HG03039 (cell line): Measurements from ENCODE around the gene ITGB1BP2.
"Not testable (repeated sequence)": the region's sequence is repeated elsewhere in the genome, so short reads cannot be mapped to it uniquely, and the experiment has no call there.

Experiments
- ATAC-seq: cut with Tn5 transposase; IDR thresholded peaks from one replicate; pipeline ENCODE4 v1.9.1; 2021; ENCODE audit warnings: mild to moderate bottlenecking, moderate library complexity; ENCODE audit not compliant: unreplicated experiment

The ITGB1BP2 gene

GRCh38 chrX:71301195-71301924, at the start of gene ITGB1BP2:
Gene ITGB1BP2, plus strand, starts transcription at chrX:71301750. Its CDS starts 57 bp downstream, at chrX:71301807.
- no peak for ATAC-seq

GRCh38 chrX:71252221-71252620, 49.3 kb upstream of the ITGB1BP2 start:
- ATAC-seq, result no peak

GRCh38 chrX:71253253-71254091, 48.1 kb upstream of the ITGB1BP2 start:
- ATAC-seq, result no peak

DNA sequence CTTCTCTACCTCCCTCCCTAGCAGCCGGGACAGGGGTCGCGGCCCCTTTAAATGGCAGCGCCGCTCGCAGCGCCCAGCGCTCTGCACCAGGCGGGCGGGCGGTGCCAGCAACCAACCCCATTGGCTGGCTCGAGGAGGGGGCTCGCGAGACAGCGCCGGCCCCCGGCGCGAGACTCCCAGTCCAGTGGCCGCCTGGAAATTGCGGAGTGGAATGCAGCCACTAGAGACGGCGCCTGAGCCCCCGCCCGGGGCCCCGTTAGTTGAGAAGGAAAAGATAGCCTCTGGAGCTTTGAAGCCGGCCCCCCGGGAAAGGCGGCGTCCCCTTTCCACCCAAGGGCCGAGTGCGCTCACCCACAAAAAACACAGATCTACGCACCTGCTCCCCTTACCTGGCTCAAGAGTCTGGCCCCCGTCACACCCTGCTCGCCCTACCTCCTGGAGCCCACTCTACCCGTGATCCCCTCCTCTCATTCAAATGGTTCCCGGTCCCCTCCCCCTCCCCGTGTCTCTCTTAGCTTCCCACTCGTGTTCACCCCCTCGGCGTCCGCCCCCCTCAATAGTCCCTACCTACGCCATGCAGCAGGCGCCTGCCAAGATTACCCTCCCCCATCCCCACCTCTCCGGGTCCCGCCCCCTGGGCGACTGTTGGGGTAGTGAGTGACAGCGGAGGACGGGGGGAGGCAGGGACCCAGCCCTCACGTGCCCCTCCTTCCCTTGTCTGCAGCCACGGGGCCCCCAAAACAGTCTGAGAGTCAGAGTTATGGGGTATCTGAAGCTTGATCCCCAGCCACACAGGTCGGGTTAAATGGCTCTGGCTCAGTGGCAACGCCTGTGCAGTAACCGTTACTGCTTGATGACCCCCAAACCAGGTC, 47.2 kb upstream of the ITGB1BP2 start, which contains the start of gene ZMYM3:
ZMYM3 (minus strand) TSS at position 49 of the 872 bp plus-strand sequence. CDS start 885 bp downstream, outside the sequence.
- peak; percentile 84 for ATAC-seq

DNA sequence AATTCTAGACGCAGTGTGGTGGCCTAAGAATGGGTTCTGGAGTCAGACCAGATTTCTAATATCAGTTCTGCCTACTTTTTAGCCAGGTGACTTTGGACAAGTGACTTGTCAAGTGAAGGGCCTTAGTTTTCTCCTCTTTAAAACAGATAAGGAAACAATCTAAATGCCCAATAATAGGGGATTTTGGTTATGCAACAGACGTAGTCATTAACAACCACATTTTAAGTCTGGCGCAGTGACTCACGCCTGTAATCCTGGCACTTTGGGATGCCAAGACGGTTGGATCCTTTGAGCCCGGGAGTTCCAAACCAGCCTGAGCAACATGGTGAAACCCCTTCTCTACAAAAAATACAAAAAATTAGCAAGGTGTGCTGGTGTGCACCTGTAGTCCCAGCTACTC, 45.5 kb upstream of the ITGB1BP2 start:
- ATAC-seq, result no peak

DNA sequence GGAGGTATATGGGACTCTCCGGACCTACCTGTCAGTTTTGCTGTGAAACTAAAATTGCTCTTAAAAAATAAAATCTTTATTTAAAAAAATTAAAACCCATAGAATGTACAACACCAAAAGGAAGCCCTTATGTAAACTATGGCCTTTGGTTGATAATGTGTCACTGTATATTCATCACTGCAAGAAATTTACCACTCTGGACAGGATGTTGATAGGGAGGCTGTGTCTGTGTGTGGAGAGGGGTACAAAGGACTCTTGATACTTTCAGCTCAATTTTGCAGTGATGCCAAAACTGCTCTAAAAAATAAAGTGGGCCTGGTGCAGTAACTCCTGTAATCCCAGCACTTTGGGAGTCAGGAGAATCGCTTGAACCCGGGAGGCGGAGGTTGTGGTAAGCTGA, 44.7 kb upstream of the ITGB1BP2 start:
- no peak for ATAC-seq

DNA sequence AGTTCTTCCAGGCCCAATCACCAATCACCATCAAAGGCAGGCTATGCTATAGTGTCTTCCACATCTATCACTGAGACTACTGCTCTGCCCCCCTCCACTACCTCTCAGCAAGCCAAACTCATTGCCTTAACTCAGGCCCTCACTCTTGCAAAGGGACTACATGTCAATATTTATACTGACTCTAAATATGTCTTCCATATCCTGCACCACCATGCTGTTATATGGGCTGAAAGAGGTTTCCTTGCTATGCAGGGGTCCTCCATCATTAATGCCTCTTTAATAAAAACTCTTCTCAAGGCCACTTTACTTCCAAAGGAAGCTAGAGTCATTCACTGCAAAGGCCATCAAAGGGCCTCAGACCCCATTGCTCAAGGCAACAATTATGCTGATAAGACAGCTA, 32.9 kb upstream of the ITGB1BP2 start:
- not testable (repeated sequence) for ATAC-seq

DNA sequence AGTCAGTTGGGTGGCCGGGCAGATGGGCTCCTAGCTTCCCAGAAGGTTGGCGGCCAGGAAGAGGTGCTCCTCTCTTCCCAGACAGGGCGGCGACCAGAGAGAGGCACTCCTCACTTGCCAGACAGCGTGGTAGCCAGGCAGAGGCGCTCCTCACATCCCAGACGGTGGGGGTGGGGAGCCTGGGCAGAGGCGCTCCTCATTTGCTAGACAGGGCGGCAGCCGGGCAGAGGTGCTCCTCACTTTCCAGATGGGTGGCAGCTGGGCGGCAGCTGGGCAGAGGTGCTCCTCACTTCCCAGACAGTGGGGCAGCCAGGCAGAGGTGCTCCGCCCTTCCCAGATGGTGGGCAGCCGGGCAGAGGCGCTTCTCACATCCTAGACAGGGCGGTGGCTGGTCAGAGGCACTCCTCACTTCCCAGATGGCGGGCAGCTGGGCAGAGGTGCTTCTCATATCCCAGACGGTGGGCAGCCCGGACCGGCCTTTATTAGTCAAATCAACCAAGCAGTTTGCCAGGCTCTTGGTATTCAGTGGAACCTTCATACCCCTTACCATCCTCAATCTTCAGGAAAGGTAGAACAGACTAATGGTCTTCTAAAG, 31.7 kb upstream of the ITGB1BP2 start:
- no peak for ATAC-seq

DNA sequence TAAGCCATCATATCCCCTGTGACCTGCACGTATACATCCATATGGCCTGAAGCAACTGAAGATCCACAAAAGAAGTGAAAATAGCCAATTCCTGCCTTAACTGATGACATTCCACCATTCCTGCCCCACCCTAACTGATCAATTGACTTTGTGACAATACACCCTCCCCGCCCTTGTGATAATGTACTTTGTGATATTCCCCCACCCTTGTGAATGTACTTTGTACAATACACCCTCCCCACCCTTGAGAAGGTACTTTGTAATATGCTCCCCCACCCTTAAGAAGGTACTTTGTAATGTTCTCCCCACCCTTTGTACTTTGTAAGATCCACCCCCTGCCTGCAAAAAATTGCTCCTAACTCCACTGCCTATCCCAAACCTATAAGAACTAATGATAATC, 29.2 kb upstream of the ITGB1BP2 start:
- ATAC-seq, result not testable (repeated sequence)

DNA sequence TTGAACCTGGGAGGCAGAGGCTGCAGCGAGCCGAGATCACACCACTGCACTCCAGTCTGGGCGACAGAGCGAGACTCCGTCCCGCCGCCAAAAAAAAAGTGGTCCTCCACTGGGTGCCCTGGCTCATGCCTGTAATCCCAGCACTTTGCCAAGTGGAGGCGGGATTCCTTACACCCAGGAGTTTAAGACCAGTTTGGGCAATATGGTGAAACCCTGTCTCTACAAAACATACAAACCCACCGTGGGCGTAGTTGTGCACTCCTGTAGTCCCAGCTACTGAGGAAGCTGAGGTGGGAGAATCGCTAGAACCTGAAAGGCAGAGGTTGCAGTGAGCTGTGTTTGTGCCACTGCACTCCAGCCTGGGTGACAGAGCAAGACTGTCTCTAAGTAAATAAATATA, 20.2 kb upstream of the ITGB1BP2 start:
- not testable (repeated sequence) for ATAC-seq

DNA sequence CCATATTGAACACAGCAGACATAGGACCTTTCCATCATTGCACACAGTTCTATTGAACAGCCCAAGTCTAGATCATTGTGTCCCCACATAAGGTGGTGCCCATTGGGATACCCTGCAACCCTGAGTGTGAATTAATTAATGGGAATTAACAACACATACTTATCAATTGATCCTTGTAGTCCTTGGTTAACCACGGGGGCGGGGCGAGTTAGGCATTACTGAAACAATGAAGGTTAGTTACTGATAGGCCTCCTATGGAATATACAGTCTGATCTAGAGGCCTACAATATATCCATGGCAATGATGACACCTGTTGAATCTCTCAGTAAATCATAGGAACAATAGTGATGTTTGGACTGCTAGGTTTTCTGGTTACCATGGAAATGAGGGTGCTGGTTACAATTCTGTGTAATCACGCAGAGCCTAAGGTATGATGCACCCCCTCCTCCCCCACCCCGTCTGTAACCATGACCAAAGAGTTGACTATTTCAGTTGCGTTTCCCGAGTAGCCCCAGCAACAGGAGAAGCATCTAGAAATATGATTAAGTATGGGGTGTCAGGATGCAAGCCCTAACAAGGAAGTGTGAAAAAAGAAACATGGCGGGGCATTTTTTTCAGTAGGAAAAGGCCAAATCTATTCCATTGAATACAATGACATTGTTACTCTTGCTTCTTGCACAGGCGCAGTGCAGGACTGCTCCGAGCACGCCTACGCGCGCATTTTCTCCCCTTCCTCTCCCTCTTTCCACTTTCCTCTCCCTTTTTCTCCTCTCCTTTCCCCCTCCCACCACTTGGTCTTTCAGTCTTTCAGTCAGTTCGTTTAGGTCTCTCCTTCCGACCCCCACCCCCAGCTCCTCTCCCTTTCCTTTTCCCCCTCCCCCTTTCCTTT, 18.8 kb upstream of the ITGB1BP2 start:
- peak; percentile 37 for ATAC-seq

- peak; percentile 75 for ATAC-seq
Measured at GRCh38 chrX:71283403-71284143, 18.0 kb upstream of the ITGB1BP2 start, which contains the start of gene NONO. Gene NONO, plus strand, starts transcription at chrX:71283635. Its CDS starts 7,003 bp downstream, at chrX:71290638.

- ATAC-seq, result no peak
Measured at GRCh38 chrX:71285929-71286328, 15.6 kb upstream of the ITGB1BP2 start.

DNA sequence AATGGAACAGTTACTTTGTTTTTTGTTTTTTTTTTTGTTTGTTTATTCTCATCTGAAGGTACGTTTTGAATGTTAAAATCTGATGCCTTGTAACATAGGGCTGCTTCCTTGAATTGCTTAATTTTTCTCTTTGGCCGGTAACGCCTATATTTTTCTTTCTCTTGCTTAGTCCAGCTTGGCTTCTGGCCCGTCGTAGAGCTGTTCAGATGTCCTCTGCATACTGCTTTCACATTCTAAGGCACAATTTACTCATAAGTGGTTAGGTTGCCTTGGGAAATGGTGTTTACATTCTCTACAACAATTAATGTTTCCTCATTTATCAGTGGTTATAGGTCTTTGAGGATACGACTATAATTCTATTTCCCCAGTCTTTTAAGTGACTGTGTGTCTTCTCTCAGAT, 10.2 kb upstream of the ITGB1BP2 start:
- no peak for ATAC-seq

DNA sequence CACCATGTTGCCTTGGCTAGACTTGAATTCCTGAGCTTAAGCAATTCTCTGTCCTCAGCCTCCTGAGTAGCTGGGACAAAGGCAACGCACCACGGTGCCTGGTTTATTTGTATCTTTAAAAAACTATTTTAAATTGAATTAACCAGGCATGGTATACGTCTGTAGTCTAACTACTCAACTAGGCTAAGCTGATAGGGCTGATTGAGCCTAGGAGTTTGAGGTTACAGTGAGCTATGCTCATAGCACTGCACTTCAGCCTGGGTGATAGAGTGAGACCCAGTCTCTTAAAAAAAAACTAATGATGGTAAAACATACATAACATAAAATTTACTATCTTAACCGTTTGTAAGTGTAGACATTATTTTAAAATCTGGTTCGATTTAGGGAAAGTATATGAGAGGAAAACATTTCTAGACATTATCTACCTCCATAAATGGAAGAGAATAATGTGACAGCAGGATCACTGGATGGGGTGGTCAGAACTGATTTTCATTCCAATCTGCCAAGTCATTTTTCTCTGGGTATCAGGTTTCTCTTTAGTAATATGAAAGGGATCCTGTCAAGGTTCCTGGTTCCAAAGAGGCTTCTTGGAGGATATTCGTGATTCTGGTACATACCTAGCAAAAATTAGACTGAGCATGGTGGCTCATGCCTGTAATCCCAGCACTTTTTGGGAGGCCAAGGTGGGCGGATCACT, 8.7 kb upstream of the ITGB1BP2 start:
- no peak for ATAC-seq

DNA sequence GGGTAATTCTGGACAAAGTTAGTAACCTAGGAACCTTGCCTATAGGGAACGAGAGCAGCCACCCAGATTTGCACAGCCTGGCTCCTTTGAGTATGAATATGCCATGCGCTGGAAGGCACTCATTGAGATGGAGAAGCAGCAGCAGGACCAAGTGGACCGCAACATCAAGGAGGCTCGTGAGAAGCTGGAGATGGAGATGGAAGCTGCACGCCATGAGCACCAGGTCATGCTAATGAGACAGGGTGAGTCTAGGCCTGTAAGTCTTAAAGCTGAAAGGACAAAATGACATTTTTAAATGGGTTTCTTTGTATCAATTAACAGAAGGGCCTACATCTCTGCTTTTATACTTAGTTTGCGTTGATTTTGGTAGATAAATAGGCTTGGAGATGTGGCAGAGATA, 4.7 kb upstream of the ITGB1BP2 start:
- ATAC-seq, result no peak

DNA sequence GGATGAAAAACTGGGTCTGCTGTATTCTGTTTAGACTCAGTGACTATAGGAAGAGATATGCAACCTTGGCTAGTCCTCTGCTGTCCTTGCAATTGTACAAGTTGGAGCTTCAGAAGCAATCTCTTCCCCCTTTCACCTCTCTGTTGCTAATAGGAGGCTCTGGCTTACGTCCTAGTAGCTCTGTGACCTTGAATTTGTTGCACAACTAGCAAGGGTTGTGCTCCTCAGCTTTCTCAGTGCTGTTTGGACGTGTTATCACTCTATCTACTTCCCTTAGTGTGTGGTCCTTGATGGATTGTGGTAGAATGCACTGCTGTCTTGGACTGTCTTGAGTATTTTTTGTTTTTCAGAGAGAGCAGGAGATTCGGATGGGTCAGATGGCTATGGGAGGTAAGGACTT, 3.4 kb upstream of the ITGB1BP2 start:
- ATAC-seq, result no peak

DNA sequence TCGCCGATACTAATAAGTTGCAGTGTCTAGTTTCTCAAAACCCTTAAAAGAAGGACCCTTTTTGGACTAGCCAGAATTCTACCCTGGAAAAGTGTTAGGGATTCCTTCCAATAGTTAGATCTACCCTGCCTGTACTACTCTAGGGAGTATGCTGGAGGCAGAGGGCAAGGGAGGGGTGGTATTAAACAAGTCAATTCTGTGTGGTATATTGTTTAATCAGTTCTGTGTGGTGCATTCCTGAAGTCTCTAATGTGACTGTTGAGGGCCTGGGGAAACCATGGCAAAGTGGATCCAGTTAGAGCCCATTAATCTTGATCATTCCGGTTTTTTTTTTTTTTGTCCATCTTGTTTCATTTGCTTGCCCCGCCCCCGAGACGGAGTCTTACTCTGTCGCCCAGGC, 1.5 kb upstream of the ITGB1BP2 start:
- ATAC-seq, result not testable (repeated sequence)
